ENCODE data around the gene SOD2. TPM values are rescaled to one million over a fixed set of nuclear protein-coding genes. Genes with fewer than 3 reads are reported as not detected.
"Not testable (repeated sequence)": the region's sequence is repeated elsewhere in the genome, so short reads cannot be mapped to it uniquely, and the experiment has no call there.

The SOD2 gene
- total RNA-seq, 1 donor from 2014 or later: 280 TPM

DNA sequence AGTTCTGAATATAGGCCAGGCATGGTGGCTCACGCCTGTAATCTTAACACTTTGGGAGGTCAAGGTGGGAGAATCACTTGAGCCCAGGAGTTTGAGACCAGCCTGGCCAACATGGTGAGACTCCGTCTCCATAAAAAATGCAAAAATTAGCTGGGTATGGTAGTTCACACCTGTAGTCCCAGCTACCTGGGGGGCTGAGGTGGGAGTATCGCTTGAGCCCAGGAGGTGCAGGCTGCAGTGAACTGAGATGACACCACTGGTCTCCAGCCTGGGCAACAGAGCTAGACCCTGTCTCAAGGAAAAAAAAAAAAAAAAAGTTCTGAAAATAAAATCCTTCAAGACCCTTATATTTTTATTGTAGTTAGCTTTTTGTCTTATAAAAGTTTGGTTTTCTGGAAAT lies 22.6 kb upstream of the SOD2 start:
- no peak for ATAC-seq

GRCh38 chr6:159715166-159715565 lies 22.1 kb upstream of the SOD2 start:
- ATAC-seq: no peak

DNA sequence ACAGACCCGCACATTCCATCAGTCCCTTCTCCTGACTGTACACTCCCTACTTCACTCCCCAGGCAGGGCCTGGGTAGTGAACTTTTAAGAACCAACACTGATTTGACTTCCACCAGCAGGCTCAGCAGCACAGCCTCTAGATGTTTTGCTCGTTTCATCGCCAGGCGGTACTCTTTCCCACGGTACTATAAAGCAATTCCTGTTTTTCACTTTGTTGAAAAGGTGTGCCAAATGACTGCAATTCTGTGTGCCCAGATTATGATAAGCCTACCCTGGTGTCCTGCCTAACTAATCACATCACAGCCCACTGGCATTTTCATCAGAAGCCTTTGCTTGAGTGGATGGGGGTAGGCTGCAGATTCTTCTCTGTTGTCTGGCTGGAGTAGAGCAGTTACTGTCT lies 21.4 kb upstream of the SOD2 start:
- ATAC-seq: no peak

GRCh38 chr6:159713984-159714383 lies 20.9 kb upstream of the SOD2 start:
- no peak for ATAC-seq

- ATAC-seq: not testable (repeated sequence)
Observed at GRCh38 chr6:159712389-159712788, 19.3 kb upstream of the SOD2 start.

DNA sequence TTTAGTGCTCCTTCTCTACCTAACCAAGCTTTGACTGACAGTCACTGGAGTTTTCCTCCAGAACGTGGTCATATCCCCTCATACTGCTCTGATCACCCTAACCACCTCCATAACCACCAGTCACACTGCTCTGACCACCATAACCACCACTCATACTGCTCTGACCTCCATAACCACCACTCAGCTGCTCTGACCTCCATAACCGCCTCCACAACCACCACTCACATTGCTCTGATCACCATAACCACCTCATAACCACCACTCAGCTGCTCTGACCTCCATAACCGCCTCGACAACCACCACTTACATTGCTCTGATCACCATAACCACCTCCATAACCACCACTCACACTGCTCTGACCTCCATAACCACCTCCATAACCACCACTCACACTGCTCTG lies 17.6 kb upstream of the SOD2 start:
- not testable (repeated sequence) for ATAC-seq

DNA sequence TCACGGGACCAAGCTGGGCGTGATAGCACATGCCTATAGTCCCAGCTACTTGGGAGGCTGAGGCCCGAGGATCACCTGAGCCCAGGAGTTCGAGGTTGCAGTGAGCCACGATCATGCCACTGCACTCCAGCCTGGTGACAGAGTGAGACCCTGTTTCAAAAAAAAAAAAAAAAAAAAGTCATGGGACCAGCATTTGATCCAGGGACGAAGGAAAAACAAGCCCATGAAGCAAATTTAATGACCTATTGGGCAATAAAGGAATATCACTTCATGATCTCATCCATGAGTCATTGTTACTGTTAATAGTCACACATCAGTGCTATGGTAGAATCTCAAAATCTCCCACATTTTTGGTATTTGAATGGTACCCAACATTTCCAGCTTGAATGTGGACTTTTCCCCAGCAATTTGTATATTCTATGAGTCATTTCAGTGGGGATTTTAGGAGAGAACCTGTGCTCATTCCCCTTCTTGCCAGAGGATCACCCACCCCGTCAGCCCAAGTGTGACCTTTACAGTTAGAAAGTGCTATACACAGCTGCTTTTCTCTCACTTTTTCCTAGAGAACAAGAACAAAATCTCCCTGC lies 8.5 kb upstream of the SOD2 start:
- peak; percentile 82 for ATAC-seq

GRCh38 chr6:159700970-159701369 lies 7.9 kb upstream of the SOD2 start:
- no peak for ATAC-seq

DNA sequence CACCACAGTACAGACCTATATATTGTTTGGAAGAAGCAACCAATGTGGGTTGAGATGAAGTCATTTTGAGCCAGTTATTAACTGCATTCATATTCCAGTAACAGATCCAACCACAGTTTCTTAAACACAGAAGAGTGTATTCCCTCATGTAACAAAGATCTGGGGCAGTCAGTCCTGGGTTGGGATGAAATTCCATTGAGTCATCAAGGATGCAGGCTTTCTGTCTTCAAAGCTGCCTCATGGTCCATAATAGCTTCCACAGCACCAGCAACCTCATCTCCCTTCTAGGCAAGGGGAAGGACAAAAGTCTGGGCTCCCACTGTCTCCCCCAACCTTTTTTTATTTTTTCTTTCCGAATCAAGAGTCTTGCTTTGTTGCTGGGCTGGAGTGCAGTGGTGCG lies 2.9 kb upstream of the SOD2 start:
- ATAC-seq: no peak

DNA sequence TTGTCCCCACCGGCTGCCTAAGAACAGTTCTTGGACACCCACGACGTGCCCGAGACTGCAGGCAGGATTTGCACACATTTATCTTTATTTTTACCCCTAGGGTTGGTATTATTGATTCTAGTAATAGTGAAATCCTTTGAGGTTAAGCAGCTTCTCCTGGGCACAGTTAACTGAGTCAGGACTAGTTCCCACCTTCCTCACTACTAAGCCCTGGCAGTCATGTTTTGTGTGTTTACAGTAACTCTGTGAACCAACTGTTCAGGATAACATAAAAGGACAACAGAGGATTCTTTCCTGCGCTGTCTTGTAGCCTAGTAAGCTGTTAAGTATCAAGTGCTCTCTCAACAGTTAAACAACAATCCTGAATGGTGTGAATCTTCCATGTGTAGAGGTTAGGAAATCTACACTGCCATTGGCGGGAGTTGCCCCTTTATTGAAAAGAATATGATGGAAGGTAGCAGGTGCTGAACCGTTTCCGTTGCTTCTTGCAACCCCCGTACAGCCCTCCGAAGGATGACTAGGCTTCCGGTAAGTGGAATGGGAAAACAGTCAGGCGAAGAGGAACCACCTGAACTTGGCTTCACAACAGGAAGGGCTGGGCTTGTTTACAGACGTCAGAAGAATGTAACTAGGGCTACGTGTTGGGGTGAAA lies 979 bp upstream of the SOD2 start:
- peak; percentile 24 for ATAC-seq

GRCh38 chr6:159692303-159693127 lies 526 bp downstream of the SOD2 start:
- ATAC-seq: peak; percentile 59

GRCh38 chr6:159691963-159692287 lies 1.1 kb downstream of the SOD2 start:
- no peak for ATAC-seq

DNA sequence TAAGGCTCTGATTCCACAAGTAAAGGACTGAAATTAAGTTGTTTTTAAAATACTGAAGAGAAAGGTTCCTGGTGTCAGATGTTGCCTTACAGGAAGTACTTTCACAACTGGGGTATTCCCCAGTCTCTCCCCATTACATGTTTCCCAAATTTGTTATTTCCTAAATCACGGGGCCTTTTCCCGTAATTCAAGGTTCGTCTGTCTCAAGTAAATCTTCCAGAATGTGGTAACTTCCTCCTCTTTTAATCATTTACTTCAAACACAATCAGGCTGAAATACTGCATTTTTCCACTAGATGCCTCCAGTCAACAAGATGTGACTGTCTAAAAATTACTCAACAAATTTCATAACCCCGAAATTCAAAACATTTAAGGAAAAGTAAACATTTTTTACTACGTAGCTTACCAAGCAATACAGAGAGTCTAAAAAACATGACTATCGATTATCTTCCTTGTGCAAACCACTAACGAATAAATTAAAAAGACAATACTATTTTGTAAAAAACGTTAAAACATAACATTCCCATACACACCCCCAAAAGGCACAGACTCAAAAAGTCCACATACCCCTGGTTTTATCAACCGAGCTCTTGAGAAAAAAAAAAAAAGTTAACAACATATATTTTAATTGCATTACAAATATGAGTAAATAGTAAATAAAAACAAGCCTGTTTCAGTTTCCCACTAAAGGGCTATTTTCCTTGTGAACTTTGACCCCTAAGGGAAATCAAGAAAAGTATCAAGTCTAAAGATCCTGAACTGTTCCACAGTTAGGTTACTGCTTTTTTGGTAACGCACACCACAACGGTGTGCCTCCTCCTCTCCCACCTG lies 1.7 kb downstream of the SOD2 start:
- ATAC-seq: peak; percentile 38

GRCh38 chr6:159690135-159690534 lies 2.9 kb downstream of the SOD2 start:
- not testable (repeated sequence) for ATAC-seq

DNA sequence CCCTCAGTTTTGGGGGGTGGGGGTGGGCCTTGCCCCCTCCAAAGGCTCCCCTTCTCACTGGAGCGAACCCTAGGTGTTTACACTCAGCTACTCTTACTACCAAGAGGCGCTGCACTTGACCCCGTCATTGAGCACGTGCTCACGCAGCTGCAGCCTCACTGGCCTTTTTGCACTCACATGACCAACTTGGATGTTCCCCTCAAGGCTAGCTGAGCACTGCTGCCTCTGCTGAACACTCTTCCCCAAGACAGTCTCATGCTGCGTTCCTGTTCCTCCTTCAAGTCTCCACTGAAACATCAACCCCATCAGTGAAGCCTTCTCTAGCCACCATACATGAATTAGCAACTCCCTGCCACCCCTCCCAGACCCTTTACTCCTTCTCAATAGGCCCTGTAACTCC lies 4.0 kb downstream of the SOD2 start:
- ATAC-seq: no peak

GRCh38 chr6:159688266-159688905 lies 4.7 kb downstream of the SOD2 start:
- no peak for ATAC-seq

- no peak for ATAC-seq
Observed at GRCh38 chr6:159687341-159687740, 5.7 kb downstream of the SOD2 start.

GRCh38 chr6:159686703-159687102 lies 6.3 kb downstream of the SOD2 start:
- ATAC-seq: no peak

DNA sequence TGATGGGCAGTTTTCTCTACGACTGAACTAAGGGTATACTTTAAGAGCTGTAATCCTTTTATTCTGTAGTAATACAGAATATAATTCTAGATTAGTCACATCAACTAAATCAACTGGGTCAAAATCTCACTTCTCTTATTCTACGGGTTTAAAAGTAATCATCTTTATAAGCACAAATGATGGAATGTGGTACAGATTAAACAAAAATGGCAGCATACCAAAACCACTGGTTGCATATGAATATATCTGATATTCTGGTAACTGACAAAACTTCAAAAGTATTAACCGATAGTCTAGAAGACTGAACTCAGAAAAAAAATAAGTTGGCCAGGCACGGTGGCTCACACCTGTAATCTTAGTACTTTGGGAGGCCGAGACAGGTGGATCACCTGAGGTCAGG lies 7.0 kb downstream of the SOD2 start:
- no peak for ATAC-seq

DNA sequence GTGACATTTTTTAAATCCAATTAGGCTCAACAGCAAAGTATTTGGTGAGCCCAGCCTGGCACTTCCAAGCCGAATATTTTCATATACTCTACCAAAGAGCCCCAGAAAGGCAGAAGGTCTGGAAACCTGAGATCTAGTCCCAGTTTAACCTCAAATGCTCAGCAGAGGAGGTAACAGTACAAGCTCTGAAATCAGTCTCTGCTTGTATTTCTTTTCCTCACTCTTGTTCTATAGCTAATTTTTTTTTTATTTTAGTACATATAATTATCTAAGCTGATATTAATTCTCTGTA lies 9.1 kb downstream of the SOD2 start:
- ATAC-seq: no peak

DNA sequence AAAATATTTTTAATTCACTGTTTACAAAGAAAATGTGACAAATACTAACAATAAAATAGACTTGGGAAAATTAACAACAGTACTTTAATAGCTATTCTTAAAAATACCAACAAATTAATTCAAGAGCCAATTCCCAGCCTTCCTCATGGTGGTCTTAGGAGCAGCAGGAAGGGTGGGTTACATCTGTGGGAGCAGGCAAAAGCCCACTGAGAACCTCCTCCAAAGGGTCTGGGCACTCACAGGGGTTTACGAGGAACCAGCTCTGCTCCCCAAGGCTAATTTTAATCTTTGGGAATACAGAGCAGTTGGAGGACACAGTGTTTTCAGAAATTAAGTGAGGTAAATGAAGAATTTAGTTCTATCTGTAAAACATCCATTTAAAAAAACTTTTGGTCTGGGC lies 10.2 kb downstream of the SOD2 start:
- ATAC-seq: no peak

- no peak for ATAC-seq
Observed at GRCh38 chr6:159682295-159682694, 10.7 kb downstream of the SOD2 start.
